DMS153 treated with DMSO at 0.1 percent for 48 hours (cell line): Measurements from ENCODE around the gene VSIG4.
"Not testable (repeated sequence)": the region's sequence is repeated elsewhere in the genome, so short reads cannot be mapped to it uniquely, and the experiment has no call there.

Experiments used
- DNase-seq: peaks from one replicate; lab custom pipeline; 2025; ENCODE audit not compliant: unreplicated experiment; lab: John Stamatoyannopoulos, UW

The VSIG4 gene

GRCh38 chrX:65985922-65986588, 53.8 kb downstream of the VSIG4 start:
- peak; percentile 42 for DNase-seq

DNA sequence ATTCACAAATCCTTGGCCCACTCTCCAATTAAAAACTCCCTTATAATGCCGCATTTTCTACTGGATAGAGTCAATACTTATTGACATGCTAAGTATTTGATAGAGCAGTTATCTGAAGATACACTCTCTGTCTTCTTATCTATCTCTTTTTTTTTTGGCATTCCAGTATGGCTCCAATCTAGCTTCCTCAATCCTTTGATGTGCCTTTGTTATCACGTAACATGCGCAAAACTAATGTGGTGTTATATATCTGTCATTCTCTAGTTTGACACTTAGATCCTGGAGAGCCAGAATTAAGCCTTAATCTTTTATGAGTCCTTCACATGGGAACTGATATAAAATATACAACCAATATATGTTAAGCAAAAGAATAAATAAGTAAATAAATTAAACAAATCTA, 54.7 kb downstream of the VSIG4 start:
- no peak for DNase-seq

DNA sequence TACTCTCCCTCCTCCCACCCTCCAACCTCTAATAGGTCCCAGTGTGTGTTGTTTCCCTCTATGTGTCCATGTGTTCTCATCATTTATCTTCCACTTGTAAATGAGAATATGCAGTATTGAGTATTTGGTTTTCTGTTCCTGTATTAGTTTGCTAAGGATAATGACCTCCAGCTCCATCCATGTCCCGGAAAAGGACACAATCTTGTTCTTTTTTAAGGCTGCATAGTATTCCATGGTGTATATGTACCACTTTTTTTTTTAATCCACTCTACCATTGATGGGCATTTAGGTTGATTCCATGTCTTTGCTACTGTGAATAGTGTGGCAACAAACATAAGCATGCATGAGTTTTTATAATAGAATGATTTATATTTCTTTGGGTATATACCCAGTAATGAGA, 62.7 kb downstream of the VSIG4 start:
- DNase-seq, result not testable (repeated sequence)

- DNase-seq, result no peak
Measured at GRCh38 chrX:65976161-65976560, 63.7 kb downstream of the VSIG4 start.

DNA sequence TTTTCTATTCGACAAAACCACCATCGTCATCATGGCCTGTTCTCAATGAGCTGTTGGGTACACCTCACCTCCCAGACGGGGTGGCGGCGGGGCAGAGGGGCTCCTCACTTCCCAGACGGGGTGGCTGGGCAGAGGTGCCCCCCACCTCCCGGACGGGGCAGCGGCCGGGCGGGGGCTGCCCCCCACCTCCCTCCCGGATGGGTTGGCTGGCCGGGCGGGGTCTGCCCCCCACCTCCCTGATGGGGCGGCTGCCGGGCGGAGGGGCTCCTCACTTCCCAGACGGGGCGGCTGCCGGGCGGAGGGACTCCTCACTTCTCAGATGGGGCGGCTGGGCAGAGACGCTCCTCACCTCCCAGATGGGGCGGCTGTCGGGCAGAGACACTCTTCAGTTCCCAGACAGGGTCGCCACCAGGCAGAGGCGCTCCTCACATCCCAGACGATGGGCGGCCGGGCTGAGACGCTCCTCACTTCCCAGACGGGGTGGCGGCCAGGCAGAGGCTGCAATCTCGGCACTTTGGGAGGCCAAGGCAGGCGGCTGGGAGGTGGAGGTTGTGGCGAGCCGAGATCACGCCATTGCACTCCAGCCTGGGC, 64.6 kb downstream of the VSIG4 start:
- DNase-seq, result not testable (repeated sequence)
